ENCODE measurements around the gene TMEM209.

The TMEM209 gene

GRCh38 chr7:130123501-130123900 lies 81.7 kb downstream of the TMEM209 start:
- no peak for FAIRE-seq

DNA sequence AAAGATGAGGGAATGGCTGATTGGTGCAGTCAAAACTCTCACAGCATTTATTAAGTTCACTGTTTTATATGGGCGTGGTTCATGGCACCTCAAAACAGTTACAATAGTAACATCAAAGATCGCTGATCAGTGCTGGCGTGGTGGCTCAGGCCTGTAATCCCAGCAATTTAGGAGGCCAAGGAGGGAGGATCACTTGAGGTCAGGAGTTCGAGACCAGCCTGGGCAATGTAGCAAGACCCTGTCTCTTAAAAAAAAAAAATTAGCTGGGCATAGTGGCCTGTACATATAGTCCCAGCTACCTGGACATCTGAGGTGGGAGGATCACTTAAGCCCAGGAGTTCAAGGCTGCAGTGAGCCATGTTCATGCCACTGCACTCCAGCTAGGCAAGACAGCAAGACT lies 86.4 kb downstream of the TMEM209 start:
- no peak for FAIRE-seq

DNA sequence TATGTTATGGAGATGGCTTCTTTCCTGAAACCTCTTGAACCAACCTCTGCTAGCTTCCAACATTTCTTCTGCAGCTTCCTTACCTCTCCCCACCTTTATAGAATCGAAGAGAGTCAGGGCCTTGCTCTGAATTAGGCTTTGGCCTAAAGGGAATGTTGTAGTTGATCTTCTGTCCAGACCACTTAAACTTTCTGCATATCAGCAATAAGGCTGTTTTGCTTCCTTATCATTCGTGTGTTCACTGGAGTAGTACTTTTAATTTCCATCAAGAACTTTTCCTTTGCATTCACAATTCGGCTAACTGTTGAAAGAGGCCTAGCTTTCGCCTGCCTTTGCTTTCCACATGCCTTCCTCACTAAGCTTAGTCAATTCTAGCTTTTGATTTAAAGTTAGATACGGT lies 86.9 kb downstream of the TMEM209 start:
- no peak for FAIRE-seq

DNA sequence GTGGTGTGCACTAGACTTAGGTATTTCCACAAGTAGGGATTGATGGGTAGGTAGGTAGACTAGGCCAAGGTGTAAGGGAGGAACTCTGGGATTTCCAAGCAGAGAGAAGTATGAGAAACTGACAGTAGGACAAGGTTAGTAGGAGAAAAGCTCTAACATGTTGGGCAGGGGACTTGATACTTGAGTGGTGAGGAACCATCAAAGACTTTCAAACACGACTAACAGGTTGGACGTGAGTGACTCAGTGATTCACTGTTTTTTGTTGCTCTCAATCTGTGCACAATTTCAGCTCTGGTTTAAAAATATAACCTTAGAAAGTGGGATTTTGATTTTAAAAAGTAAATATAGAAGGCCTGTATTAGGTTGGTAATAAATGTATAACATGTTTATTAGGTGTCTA lies 90.4 kb downstream of the TMEM209 start:
- FAIRE-seq = no peak
